Uterus (tissue), 2 donors: ENCODE results near the gene KCNF1.

ENCODE experiments used
- POLR2A ChIP-seq, 2 donors: fragments of 450-650 bp; IDR thresholded peaks; one replicate each; pipeline ENCODE4 v1.6.1; 2016; ENCODE audit warnings: antibody characterized with exemption in 2 of 2, mild to moderate bottlenecking in 1 of 2, moderate library complexity in 1 of 2
- TF ChIP-seq, protein P1 (sequence below), 4 experiments: fragments of 200-600 bp in 2 of 4; fragments of 450-650 bp in 2 of 4; sonication (generic) in 2 of 4; IDR thresholded peaks; one replicate each; pipeline ENCODE4 v1.5.1; 2016 to 2019; ENCODE audit warnings: antibody characterized with exemption in 4 of 4, mild to moderate bottlenecking in 2 of 4, moderate library complexity in 1 of 4

DNA sequence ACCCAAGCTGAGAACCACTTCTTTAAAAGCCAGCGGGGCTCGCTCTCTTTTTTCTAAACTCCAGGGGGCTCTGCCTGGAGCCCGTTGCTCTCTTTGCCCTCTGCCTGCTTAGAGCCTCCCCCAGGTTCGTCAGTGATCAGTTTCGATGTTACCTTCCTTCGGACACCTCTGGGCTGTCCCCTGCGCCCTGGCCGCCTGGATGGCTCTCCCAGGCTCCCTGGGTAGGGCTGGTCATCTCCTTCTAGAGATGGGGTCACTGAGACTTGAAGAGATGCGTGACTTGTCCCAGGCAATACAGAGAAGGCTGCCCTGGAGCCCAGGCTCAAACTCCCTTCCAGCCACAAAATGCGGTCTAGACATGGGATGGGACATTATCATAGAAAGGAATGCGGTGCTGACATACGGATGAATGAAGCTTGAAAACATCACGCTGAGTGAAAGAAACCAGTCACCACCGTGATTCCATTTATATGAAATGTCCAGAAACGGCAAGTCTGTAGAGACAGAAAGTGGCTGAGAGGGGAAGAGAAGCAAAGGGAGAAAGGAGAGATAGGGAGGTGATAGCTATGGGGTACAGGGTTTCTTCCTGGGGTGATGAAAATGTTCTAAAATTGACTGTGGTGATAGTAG is 14.6 kb downstream of the KCNF1 start:
- TF ChIP-seq, protein P1, sequence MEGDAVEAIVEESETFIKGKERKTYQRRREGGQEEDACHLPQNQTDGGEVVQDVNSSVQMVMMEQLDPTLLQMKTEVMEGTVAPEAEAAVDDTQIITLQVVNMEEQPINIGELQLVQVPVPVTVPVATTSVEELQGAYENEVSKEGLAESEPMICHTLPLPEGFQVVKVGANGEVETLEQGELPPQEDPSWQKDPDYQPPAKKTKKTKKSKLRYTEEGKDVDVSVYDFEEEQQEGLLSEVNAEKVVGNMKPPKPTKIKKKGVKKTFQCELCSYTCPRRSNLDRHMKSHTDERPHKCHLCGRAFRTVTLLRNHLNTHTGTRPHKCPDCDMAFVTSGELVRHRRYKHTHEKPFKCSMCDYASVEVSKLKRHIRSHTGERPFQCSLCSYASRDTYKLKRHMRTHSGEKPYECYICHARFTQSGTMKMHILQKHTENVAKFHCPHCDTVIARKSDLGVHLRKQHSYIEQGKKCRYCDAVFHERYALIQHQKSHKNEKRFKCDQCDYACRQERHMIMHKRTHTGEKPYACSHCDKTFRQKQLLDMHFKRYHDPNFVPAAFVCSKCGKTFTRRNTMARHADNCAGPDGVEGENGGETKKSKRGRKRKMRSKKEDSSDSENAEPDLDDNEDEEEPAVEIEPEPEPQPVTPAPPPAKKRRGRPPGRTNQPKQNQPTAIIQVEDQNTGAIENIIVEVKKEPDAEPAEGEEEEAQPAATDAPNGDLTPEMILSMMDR (IDR thresholded peaks at IDR 0.05), result no peak
- TF ChIP-seq POLR2A (IDR thresholded peaks at IDR 0.05), result no peak
